ENCODE results near the gene CHST12.
"Not testable (repeated sequence)": the region's sequence is repeated elsewhere in the genome, so short reads cannot be mapped to it uniquely, and the experiment has no call there.

Gene CHST12

DNA sequence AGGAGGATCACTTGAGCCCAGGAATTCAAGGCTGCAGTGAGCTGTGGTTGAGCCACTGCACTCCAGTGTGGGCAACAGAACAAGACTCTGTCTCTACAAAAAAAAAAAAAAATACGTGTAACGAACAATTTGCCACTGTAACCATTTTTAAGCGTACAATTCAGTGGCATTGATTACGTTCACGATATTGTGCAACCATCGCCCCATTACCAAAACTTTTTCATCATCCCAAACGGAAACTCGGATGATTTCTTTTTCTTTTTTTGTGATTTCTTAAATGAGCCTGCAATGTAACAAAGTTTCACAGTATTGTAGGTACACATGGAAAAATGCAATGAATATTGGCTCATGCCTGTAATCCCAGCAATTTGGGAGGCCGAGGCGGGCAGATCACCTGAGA is 63.3 kb downstream of the CHST12 start:
- DNase-seq = no peak

DNA sequence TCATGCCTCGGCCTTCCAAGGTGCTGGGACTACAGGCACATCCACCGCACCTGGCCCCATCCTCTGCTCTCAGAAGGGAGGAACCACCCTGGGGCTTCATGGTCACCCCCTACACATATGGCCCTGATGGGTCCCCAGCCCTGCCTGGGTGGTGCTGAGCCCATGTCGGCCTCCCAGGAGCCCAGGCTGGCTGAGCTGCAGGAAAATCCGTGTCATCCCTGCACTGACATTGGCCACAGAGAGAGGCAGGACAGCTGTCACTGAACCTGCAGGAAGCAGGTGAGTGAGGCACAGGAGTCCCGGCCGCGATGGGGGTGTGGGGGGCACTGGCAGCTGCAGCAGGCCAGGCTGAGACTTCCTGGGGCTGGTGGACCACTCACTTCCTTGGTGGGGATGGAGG is 64.8 kb downstream of the CHST12 start:
- no peak for DNase-seq

DNA sequence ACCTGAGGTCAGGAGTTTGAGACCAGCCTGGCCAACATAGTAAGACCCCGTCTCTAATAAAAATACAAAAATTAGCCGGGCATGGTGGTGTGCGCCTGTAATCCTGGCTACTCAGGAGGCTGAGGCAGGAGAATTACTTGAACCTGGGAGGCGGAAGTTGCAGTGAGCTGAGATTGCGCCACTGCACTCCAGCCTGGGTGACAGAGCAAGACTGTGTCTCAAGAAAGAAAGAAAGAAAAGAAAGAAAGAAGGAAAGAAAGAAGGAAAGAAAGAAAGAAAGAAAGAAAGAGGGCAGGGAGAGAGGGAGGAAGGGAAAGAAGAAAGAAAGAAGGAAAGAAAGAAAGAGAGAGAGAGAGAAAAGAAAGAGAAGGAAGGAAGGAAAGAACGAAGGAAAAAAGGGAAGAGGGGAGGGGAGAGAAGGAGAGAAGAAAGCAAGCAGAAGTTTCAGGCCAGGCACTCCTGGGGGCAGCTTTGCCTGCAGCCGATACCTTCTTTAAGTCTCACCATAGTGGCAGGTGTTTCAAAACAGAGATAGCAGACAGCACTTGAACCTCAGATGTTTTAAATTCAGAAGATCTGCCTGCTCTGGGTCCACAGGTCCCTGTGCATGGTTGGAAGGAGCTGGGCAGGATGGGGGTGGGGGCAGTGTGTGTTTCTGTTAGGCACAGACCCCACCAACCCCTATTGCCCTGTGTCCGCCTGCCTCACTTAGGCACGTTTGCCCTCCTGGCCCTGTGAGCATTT is 66.2 kb downstream of the CHST12 start:
- not testable (repeated sequence) for DNase-seq

DNA sequence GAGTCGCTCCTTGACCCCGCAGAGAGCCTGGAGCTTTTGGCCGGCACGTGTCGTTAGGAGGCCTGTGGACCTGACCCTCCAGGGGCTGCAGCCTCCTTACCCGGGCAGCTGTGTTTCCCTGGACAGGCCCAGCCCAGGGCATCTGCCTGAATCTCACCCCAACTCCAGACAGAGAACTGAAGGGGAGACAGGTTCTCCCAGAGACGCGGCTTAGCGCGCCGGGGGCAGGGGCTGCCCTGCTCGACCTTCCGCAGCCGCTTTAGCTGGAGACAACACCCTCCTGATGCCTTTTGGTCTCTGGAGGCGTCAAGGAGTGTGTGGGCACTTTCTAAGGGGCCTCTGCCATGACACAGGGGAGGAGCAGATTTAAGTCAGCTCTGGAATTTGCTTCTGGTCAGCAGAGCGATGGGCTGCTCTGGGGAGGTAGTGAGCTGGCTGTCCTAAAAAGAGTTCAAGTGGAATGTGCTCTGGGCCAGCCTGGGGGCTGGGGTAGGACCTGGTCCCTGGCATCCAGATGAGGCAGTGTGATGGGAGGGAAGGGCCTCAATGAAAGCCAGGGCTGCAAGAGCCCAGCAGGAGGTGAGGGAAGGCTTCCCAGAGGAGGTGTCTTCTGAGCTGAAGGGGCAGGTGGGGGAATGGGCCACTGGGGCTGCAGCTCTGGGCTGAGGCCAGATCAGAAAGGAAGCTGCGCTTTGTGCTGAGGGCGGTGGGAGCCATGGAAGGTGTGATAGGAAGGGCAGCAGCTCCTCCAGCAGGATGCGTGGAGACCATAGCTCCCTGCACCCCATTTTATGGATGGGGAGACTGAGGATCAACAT is 67.0 kb downstream of the CHST12 start:
- no peak for DNase-seq

DNA sequence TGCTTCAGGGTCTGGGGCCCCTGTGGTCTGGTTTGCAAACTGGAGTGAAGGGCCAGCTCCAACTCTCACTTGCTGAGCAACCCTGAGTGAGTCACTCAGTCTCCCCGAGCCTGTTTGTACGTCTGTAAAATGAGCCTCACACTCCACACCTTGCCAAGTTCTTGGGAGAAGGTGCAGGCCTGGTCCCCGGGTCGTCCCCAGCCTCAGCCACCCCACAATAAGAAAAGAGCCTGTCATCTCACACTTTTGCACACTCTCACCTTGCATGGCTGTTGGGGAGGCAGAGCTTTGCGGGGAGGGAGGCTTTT is 67.6 kb downstream of the CHST12 start:
- DNase-seq = no peak

DNA sequence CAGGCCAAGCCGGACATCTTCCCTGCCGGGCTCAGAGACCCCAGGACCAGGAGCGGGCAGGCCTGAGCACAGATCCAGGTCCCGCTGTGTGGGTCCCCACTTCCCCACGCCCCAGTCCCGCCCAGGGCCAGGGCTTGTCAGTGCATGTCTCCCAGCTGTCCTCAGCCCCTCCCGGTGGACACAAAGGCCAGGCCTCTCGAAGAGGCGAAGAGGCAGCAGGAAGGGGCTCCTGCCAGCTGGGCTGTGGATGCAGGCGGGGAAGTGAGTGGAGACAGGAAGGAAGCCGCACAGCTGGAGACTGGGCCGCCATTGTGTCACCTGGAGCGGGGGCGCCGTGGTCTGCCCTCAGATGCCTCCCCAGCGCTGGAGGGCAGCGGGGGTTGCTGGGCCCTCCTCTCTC is 68.0 kb downstream of the CHST12 start:
- no peak for DNase-seq

DNA sequence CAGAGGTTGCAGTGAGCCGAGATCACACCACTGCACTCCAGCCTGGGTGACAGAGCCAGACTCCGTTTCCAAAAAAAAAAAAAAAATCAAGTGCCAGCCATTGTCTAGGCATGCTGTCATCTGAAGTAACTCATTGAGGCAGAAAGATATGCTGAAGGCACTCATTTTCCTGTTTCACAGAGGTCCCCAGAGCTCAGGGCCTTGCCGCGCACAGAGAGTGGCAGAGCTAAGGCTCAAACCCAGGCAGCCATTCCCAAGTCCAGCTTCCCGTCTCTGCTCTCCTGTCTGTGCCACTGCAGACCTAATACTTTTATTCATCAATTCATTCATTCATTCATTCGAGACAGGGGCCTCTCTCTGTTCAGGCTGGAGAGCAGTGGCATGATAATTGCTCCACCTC is 69.3 kb downstream of the CHST12 start:
- DNase-seq = no peak

DNA sequence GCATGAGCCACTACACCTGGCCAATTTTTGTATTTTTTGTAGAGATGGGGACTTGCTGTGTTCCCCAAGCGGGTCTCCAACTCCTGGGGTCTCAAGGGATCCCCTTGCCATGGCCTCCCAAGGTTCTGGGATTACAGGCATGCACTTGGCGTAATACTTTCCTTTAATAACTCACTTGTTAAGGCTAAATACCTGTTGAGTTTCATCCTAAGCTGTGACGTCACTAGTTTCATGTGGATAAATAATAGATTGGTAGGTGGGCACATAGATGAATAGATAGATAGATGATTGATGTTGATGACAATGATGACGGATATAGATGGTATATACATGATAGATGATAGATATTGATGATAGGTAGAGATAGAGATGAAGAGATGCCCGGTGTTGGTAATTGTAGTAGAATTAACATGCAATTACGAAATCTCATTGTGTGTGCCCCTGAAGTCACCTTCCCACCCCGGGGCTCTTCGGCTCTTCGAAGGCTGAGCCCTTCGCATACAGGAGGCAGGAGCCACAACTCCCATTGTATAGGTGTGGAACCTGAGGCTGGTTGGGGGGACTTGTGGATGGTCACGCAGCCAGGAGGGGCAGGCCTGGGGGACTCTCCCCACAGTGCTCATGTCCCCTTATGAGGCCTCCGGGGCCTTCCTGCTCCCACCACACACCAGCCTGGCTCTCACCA is 70.2 kb downstream of the CHST12 start:
- no peak for DNase-seq

DNA sequence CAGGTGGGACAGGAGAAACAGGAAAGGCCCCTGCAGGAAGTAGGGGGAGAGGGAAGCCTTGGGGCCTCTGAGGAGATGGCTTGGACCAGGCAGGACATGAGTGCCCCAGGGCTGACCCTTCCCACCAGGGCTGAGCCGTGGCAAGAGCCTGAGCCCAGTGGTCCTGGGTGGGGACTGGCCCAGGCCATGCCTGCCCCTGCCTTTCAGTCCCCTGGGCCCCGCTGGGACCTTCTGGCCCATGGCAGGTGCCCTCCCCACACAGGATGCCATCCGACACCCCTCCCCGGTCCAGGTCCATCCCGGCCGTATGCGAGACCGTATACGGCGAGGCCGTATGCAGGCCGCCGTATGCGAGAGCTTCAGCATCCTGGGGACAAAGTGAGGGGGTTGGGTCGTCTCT is 70.8 kb downstream of the CHST12 start:
- DNase-seq = no peak

DNA sequence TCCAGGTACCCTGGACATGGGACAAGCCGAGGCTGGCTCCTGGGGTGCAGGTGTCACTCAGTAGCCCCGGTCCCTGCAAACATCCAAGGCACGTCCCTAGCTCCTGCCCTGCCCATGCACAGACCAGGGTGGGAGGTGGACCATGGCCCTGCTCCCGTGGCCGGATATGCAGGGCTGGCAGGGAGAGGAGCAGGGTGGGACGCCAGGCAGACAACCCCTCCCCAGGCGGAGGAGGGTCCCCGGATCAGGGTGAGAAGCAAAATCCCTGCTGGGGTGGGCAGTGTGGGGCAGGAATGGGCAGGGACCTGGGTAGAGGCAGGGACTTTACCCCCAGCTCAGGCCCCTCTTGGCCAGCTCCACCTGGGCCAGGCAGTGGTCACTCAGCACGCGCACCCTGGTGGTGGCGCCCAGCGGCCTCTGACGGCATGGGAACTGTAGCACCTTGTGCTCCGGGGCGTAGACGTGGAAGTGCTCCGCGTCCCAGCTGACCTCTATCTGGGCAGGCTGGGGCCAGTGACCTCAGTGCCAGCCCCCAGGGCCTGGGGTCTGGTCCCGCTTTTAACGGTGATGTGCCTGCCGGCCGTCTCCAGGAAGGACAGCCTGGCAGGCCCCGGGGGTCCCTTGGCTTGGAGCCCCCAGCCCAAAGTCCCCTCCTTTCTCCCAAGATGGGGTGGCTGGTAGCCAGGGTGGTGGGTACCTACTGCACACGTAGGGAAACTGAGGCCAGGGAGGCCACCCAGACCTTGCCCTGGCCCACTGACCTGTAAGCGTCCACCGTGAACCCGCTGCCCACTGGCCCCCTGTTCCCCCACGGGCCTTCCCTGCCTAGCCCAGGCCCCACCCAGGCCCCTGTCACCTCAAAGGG is 71.6 kb downstream of the CHST12 start:
- no peak for DNase-seq

DNA sequence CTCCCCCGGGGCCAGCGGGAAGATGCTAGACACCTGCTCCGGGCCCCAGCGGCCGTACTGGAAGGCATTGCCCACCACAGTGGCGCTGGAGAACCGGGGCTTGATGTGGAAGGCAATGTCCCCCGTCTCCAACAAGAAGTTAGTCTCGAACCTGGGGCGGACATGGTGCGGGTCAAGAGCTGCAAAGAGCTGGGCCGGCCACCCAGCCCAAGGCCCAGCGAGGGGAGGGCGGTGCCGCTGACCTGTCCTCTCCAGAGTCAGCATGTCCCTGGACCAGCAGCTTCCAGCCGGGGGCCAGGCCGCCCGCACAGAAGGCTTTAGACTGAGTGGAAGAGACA is 72.2 kb downstream of the CHST12 start:
- no peak for DNase-seq

DNA sequence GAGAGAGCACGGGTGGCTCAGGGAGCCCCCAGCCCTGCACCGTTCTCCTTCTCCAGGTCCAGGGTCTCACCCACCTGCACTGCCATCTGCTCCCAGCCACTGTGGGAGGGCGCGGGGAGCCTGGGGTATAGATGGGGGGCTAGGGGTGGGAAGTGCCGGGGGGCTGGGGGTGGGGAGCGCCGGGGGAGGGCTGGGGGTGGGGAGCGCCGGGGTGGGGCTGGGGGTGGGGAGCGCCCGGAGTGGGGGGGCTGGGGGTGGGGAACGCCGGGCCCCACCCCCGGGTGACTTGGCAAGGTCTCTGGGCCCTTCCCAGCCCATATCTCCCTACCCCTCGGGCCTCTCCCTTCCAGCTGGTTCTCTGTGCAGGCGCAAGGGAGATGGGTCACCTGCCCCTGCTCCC is 72.9 kb downstream of the CHST12 start, which contains the start of gene GRIFIN:
GRIFIN (minus strand) TSS at position 101 of the 400 bp plus-strand sequence; CDS start at position 86, 15 bp downstream.
- DNase-seq = no peak

DNA sequence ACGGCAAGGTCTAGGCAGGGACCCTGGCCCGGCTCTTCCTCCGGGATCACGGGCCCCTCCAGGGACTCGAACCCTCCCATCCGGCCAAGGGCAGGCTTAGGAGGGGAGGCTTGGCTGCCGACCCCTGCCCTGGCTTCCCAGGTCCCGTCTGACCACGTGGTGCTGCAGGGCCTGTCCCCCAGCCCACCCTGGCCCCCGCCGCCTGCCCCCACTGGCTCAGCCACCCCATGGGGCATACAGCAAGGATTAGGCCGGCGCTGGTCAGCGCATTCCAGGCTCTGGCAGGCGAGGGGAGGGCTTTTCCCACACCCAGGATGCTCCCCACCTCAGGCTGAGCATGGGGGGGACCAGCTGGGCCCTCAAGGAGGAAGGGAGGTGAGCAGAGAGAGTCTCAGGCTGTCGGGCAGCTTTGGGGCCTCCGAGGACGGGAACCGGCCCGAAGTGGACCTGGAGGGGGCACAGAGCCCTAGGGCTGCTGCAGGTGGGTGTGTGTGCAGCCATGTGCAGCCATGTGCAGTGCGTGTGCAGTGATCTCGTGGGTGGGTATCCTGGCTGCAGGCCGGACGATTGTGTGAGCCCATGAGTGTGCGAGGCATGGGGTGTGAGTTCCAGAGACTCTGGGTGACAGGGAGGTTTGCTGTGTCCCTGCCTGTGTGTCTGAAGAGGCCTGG is 73.5 kb downstream of the CHST12 start:
- no peak for DNase-seq

DNA sequence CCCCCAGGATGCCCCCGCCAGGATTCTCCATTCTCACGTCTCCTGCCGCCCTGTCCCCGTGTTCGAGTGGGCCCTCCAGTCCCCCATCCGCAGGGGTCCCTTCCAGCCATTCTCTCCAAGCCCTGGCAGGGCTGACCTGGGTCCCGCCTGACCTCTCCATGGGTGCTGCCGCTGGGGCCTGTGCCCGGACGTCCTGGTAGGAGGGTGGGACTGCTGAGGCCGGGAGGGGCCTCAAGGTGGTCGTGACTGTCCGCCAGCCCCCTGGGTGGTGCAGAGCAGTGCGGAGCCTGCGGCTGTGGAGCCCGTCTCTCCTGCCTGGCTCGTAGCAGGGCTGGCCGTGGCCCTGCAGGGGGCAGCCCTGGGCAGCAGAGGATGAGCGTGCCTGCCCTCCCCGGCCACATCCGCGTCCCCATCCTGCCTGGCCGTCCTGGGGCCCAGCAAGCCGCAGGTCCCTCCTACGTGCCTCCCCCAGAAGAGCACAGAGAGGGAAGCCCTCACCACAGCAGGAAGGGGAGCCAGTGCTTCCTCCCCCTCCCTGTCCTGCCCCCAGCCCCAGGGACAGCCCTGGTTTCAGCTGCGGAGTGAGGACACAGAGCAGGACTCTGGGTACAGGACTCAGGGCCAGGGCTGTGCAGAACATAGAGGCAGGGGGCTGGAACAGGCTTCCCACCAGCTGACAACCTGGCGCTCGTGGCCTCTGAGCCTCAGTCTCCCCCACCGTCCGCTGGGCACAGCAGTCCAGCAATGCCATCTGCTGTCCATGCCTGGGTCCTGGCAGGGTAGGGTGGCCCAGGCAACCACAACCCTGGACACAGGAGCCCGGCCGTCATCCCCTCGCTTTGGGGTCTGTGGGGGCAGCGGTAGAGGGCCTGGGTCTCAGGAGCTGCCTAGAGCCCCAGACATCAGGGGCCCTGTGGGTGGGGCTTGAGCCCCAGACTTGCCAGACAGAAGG is 74.3 kb downstream of the CHST12 start:
- DNase-seq = peak; percentile 66 to 75

DNA sequence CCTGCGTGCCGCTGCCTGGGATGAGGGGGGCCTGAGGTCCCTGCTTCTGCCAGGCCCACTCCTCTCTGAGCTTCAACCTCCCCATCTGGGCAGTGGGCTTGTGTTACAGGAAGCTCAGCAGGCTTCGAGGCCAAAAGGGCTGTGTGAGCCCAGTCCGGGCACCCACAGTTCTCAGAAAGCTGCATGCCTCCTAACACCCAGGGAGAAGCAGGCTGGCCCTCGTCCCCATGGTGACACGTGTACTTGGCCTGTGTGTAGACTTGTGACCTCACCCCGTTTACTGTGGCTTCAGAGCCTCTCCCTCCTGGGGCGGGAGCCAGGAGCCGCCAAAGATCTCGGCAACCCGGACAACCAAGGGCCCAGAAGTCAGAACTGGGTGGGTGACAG is 75.0 kb downstream of the CHST12 start:
- DNase-seq = peak in 1 of 2 donors; percentile 21

DNA sequence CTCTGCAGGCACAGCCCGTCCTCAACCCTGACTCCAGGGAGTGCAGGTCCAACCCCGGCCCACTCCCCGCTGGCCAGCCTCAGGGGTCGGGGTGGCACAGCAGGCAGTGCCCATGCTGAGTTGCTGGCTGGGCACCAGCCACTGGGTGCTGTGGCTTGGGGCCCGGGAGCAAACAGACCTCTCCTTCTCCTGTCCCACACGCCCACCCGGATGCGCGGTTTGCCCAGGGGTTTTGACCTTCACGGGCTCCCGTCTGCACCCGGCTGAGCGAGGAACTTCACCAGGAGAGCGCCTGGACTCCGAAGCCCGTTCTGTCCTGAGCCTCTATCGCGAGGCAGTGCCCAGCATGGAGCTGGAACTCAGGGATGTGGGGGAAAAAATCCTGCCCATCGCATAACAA is 75.4 kb downstream of the CHST12 start:
- DNase-seq = no peak

DNA sequence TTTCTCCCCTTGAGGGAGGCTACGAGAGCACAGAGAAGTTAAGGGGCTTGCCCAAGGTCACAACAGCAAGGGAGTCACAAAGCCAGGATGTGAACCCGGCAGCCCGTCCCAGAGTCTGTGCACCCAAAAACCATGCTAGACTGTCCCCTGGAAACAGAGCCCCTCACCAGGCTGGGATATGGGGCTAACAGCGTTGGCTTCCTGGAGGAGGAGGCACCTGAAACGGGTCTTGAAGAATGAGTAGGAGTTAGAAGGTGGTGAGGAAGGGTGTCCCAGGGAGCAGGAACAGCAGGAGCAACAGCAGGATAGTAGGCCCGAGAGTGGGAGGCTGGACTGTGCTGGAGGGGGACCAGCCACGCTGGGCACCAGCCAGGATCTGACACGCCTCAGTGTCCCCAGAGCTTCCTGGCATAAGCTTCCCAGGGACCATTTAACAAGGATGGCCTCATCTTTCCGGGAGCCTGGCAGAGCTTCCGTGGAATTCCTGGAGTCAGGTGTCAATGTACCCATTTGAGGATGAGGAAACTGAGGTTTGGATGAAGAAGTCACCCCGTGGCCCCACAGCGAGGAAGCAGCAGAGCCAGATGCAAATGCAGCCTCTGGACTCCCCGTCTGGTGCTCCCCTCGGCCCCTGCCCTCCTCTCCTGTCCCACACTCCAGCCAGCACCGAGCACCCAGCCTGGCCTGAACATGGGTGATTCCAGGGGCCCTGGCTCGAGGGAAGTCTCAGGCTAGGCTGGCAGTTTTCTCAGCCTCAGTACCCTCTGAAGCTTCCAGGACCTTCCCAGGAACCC is 76.1 kb downstream of the CHST12 start:
- DNase-seq = no peak

DNA sequence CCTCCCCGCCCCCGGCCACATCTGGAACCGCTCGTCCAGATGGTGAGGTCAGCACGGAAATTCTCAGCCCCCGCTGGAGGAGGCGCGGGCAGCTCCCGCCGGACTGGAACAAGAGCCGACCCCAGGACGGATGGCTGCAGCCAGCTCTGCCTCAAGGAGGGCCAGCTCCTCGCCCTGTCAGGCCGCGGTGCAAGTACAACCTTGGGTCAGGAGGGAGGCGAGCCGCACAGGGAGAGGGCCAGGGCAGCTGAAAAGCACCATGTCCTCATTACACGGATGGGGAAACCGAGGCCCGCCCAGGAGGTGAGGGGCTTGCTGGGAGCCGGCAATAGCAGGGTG is 76.6 kb downstream of the CHST12 start:
- no peak for DNase-seq

DNA sequence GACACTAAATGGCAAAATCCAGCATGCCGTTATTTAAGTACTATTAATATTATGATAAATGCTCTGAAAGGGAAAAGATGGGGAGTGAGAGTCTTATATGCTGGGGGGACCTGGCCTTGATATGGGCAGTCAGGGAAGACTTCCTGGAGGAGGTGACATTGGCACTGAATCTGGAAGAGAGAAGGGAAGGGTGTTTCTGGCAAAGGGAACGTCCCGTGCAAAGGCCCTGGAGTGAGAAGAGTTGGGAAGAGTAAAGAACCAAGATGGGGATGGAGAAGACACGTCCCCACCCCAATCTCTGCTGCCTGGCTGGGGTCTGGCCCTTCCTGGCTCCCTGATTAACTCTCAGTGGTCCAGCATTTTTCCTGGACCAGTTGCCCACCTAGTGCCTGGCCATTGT is 77.8 kb downstream of the CHST12 start:
- no peak for DNase-seq

DNA sequence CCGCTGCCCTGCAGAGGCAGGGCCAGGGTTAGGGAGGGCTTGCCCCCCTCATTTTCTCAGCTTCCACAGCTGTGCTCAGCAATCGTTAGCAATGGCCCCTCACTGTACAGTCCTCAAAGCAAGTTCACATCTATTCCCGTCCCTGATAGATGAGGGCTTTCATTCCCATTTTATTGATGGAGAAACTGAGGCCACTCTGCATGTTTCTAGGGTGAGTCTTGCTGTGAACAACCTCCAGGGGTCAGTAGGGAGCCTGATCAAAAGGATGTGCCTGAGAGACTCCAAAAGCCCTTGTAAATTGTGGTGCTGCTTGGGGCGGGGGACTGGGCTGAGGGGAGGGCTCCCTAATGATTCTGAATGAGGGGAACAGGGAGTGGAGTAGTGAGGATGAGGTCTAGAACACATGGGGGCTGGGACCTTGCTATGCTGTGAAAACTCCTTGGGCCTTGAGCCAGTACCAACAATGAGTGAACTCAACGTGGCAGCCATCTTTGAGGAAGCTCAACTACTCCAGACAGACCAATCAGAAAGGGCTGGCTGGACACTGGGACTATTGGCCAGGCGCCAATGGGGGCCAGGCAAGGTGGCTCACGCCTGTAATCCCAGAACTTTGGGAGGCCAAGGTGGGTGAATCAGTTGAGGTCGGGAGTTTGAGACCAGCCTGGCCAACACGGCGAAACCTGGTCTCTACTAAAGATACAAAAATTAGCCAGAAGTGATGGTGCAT is 79.5 kb downstream of the CHST12 start:
- DNase-seq = no peak

Data from CD4-positive, alpha-beta T cell treated with Interleukin-4 for 1 hour (primary cell).